IPS DF 19.7 (cell line): Measurements from ENCODE around the gene VGF.
"Not testable (repeated sequence)": the region's sequence is repeated elsewhere in the genome, so short reads cannot be mapped to it uniquely, and the experiment has no call there.

Source experiments
- DNase-seq: peaks from one replicate; pipeline ENCODE4 v3.0.0-alpha.2; 2013; ENCODE audit warnings: low read depth, low spot score

The VGF gene

DNA sequence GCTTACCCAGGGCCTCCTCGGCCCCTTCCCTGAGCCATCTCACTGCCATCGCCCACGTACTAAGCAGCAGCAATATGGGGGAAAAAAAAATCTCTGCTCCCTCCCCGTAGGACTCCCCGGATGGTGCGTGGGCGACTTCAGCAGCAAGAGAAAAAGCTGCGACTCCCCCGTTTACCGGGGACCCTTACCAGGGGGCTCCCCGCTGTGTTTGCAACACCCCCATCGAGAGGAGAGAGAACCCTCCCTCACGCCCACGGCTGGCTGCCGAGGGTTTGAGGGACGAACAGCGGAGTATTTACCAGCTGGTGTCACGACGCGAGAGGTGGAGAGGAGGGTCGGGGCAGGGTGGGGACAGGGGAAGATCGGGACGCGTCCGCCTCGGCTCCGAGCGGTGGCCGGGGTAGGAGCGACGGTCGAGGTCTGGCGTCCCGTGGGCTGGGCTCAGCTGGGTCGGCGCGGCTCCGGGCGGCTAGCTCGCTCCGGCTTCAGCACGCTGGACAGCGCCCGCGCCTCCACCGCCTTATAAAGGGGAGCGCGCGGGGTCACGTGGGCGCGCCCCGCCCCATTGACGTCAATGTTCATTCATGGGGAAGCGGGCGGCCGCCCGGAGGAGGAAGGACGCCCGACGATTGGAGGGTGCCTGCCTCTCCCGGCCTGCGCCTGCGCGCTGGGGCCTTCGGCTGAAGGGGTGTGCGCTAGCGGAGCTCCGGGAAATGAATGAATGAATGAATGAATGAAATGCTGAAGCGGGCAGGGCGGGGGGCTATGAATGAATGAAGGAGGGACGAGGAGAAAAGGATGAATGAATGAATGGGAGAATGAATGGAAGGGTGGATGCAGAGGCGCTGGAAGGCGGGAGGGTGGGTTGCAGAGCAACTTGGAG is at the start of gene VGF:
Gene VGF, minus strand, starts transcription at position 495 of the 883 bp plus-strand sequence. CDS start 726 bp downstream, outside the sequence.
- no peak for DNase-seq

DNA sequence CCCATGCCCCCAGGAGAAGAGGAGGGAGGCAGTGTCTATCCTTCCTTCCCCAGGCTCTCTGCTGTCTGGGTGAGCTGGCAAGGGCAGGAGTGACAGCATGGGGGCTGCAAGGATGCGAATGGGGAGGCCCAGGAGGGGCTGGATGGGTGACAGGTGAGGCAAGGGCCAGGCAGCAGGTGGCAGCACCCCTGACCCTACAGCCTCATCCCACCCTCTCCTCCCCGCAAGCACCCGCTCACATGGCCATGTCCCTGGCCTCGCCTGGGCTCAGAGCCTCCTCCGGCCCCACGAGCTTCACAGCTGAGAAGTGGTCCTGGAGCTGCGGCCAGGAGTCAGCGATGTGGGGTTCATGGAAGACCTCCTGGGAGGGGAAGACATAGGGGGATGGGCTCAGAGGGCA is 46.6 kb upstream of the VGF start:
- no peak for DNase-seq

DNA sequence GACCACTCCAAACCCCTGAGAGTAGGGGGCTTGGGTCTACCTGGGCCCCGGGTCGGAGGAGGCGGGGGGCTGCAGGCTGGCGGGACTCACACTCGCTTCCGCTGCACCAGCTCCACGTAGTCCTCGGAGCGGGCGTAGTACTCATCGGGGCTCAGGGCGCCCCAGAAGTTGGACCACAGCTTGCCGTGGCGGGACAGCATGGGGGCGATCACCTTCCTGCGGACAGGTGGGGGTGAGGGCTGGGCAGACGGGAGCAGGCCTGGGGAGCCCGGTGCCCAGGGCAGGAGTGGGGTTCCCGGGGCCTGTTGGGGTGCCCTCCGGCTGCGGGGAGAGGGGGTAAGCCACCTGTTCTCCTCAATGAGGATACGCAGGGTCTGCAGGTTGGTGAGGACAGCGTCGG is 46.1 kb upstream of the VGF start:
- DNase-seq = no peak

DNA sequence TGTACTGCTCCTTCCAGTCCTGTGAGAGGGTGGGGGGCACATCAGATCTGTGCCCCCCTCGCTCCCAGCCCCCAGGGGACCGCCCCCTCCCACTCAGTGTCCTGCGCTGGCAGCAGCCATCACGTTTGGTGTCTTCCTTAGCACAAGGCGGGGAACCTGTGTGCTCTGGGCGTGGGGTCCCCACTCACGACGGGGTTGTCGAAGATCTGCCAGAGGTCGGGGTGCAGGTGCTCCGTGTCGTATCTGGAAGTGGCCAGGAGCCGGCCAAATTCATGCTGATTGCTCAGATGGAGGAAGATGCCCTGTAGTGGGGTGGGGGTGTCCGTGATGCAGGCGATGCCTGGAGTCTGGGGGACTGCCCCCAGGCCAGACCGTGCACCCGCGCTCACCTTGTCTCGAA is 44.8 kb upstream of the VGF start:
- DNase-seq = no peak

DNA sequence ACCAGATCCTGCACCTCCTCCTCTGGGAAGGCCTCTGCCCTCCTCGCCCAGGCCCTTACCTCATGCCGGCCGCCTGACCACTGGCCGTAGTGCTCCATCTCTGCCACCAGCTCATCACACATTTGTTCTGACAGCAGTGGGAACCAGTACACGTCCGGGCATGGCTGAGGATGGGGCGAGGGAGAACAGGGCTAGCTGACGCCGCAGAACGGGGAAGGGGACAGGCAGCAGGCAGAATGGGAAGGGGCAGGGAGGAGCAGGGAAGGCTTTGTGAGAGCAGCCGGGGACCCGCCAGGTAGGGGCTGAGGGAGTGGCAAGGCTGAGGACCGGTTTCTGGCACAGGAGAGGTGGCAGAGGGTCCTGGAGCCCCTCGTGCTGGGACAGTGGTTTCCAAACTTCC is 43.4 kb upstream of the VGF start:
- no peak for DNase-seq

DNA sequence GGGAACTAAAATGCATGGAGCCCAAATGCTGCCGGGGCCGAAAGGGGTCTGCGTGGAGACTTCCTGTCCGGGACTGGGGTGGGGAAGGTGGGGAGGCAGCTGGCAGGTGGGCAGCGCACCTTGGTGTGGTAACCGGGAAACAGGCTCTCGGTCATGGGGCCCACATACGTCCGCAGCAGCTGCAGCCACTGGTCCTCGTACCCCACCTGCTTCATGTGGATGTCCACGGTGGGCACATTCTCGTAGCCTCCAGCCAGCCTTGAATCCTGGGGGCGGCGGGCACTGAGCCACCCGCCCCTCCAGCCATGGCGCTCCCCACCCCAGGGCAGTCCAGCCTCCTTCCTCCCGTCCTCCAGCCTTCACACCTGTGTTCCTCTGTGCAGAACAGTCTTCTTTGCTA is 42.1 kb upstream of the VGF start:
- no peak for DNase-seq

DNA sequence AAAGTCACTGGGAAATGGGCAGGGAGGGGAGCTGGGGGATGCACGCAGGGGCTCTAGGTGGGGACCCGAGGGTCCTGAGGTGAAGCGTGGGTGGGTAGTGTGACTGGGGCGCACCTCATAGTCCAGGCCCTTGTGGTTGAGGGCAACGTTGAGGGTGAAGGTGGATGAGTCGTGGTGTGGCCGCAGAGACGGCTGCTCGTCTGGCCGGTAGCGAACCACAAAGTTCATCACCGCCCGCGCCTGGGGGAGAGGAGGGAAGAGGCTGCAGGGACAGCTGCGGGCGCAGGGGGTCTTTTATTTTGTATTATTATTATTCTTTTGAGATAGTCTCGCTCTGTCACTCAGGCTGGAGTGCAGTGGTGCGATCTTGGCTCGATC is 41.3 kb upstream of the VGF start:
- DNase-seq = no peak

DNA sequence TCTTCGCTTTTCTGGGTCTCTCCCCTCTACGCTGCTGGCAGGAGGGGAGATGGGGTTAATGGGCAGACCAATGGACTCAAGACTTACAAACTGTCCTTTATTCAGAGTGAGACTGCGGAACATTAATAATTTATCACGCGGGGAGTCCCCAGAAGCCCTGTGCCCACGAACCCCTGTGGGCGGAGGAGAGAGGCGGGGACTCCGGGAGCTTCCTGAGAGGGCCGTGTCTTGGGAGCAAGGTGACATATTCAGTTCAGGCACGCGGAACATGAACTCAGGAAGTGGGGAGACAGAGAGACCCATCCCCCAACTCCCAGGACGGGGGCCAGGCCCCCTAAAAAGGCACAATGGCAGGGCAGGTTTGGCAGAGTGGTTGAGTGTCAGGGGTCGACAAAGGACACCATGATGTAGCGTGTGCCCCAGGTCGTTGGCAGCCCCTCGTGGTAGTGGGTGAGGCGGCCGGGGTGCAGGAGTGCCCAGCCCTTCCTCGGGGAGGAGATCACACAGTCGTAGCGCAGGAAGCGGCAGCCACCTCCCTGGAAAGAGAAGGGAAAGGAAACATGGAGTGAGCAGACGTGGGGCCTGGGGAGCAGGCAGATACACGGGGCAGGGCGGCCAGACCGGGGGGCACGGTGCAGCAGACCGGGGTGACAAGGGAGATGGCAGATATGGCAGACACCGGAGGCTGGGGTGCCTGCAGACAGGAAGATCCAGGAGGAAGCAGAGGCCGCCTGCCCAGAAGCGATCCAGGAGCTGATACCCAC is 40.7 kb upstream of the VGF start:
- no peak for DNase-seq

DNA sequence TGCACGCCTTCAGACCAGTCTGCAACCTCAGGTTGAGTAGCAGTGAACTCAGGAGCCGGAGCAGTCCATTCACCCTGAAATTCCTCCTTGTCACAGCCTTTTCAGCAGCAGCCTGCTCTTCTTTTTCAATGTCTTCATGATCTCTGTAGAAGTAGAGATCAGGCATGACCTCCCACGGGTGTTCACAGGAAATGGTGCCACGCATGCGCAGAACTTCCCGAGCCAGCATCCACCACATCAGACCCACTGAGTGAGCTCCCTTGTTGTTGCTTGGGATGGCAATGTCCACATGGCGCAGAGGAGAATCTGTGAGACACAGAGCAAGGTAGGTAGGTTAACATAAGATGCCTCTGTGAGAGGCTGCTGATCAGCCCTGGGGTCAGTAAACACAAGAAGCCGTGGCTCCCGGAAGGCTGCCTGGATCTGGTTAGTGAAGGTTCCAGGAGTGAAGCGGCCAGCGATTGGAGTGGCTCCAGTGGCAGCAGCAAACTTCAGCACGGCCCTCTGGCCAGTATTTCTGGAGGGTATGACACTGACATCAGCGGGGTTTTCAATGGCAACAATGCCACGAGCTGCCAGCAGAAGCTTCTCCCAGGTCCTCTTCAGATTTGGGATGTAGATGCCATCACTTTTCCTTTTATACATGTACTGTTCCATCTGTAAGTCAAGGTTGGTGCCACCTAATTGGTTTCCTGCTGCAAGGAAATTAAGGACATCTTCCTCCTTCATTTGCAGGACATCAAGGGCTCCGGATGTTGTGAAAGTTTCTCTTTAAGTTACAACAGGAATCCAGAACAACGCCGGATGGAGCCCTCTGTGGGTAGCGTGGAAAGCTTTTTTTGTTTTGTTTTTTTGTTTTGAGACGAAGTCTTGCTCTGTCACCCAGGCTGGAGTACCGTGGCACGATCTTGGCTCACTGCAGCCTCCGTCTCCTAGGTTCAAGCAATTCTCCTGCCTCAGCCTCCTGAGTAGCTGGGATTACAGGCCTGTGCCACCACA is 38.7 kb upstream of the VGF start:
- DNase-seq = not testable (repeated sequence)

DNA sequence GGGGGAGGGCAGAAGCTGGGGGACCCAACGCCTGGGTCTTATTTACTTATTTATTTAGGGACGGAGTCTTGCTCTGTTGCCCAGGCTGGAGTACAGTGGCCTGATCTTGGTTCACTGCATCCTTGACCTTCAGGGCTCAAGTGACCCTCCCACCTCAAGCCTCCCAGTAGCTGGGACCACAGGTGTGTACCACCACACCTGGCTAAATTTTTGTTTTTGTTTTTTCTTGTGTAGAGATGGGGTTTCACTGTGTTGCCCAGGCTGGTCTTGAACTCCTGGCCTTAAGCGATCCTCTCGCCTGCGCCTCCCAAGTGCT is 37.2 kb upstream of the VGF start:
- no peak for DNase-seq

DNA sequence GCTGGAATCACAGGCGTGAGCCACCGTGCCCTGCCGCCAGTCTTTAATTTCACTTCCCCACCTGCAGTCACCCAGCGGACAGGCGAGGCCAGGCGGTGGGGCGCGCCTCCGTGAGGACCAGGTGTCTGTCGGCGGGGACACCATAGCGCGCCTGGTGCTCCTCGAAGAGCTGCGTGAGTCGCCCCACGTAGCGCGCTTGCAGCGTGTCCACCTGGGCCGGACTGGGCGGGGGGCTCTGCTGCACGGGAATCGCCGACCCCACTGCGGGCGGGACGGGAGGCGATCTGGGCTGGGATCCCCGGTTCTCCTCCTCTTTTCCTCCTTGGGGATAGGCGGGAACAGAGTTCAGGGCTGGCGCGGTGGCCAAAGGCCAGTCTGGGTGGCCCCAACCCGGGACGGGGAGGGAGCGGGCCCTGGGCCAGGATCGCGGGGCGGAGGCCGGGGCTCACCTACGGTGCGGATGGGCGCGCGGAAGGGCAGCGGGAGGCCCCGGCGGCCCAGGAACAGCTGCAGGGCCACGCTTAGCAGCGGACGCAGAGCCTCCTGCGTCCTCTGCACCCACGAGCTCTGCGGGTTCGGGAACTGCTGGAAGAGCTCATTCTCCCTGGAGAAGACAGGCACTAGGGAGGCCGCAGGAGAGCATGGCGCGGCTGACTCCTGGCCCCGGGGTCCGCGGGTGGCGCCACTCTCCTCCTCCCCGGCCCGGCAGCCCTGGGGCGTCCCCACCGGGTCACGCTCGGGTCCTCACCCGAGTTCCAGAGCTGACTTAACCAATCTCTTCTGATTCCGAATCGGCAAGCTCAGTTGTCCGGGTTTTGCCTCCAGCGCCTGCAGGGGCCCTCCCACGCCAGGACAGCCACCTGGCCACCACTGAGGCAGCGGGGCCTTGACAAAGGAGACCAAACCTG is 36.6 kb upstream of the VGF start:
- no peak for DNase-seq

DNA sequence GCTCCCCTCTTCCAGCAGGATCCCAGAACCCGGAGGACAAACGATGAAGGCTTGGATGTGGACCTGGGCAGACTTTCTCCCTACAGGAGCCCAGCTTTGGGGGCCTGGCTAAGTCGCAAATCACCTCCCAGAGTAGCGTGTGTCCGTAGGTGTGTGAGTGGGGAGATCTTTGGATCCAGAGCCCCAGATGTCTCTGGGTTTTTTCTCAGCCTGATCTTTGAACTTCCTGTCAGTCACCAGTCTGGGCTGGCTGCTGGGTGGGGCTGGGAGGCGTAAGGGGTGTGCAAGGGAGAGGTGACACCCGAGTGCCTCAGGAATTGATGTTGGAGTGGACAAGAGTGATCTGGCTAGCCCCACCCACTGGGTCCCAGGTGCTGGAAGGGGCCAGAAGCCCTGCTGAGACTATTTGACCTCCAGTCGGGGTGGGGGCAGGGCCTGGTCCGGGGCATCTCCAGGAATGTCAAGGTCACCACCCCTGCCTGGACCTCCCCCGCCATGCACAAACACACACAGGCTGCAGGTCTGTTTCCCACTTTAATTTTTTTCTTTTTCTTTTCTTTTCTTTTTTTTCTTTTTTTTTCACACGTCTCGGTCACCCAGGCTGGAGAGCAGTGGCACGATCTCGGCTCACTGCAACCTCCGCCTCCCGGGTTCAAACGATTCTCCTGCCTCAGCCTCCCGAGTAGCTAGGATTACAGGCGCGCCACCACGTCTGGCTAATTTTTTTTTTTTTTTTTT is 35.7 kb upstream of the VGF start, which contains the start of gene MOGAT3:
Gene MOGAT3, minus strand, starts transcription at position 175 of the 738 bp plus-strand sequence. CDS start 182 bp downstream, outside the sequence.
- DNase-seq = no peak

DNA sequence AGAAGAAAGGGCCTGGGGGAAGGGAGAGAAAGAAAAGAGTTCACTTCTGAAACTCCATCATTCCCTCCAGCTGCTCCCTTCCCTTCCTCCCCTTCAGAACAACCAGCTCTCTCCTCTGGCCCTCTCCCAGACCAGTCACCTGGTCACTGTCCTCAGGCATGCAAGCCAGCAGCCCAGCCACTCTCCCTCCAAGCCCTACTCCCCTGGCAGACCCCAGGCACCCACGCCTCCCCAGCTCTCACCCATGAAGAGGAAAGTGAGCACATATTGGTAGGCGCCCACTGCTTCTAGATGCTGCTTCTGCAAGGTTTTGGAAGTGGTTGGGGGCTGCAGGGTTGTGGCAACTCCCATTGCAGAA is 35.1 kb upstream of the VGF start:
- DNase-seq = no peak

DNA sequence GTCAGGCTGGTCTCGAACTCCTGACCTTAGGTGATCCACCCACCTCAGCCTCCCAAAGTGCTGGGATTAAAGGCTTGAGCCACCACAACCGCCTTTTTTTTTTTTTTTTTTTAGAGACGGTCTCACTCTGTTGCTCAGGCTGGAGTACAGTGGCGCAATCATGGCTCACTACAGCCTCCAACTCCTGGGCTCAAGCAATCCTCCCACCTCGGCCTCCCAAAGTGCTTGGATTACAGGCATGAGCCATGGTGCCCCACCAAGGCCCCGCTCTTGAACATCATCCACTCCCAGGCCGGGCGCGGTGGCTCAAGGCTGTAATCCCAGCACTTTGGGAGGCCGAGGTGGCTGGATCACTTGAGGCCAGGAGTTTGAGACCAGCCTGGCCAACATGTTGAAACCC is 34.2 kb upstream of the VGF start:
- DNase-seq = not testable (repeated sequence)

DNA sequence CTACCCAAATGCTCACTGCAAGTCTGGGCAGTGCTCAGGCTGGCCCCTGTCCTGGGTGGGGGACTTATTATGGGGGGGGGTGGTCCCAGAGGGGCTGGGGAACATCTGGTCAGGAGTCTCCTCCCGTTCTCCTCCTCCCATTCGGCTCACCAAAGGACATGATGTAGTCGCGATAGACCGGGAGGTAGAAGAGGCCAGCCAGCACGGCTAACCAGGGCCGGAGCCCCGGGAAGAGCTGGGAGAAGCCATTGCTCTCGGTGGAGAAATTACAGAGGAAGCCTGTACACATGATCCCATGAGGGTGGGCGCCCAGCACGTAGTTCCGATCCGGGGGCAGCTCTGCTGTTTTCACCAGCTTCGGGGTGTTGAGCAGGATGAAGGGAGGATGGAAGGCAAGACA is 33.1 kb upstream of the VGF start:
- no peak for DNase-seq

DNA sequence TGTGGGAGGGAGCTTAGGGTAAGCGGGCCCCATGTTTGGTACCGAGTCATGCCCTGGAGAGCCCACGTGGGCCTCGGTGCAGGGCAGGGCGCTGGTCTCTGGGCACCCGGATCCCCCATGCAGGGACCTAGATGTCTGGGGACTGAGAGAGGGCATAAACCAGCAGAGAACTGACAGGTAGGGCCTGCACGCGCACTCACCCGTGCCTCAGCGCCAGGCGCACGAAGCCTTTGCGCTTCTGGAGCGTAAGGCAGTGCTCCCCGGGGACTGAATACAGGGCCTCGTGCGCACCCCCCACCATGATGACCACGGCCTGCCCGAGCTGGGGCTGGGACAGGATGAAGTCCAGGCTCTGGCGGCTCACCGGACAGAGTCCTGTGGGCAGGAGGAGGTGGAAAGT is 32.6 kb upstream of the VGF start:
- no peak for DNase-seq

DNA sequence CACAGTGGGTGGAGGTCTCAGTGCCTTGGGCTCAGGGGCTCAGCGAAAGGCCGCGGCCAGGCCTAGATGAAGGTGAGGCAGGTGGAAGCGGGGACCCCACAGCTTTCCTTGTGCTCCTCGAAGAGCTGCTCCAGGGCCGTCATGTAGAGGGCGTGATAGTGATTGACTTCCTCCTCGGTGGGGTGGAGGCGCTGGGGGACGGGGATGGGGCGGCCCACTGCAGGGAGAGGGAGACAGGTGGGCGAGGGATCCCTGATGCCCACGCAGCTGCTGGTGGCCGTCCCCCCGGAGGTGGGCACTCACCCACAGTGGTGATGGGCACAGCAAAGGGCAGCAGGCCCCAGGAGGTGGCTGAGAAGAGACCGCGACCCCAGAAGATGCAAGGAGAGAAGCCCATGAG is 30.5 kb upstream of the VGF start:
- no peak for DNase-seq

DNA sequence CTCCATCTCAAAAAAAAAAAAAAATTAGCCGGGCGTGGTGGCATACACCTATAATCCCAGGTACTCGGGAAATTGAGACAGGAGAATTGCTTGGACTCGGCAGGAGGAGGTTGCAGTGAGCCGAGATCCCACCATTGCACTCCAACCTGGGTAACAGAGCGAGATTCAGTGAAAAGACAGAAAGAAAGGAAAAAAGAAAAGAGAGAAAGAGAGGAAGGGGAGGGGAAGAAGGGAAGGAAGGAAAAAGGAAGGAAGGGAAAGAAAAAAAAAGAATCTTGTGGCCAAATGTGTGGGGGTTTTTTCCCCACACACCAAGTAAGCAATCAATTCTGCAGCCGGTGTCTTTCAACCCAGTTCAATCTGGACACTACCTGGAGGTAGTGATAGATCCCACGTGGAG is 23.7 kb upstream of the VGF start:
- no peak for DNase-seq

DNA sequence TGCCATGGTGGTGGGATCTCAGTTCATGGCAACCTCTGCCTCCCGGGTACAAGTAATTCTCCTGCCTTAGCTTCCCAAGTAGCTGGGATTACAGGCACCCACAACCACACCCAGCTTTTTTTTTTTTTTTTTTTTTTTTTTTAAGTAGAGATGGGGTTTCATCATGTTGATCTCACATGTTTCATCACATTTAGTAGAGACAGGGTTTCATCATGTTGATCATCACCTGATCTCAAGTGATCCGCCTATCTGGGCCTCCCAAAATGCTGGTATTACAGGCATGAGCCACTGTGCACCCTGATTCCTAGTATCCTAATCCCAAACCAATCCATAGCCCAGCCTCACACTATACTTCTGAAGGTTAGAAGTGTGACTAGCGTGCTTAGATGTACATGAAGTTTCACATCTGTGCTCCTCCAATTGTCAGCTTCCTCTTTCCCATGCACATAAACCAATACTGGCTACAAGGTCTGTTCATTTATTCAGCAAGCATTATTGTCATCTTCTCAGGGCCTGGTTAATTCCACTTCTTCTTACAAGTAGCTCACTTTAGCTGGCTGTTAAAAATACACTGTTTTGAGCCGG is 21.6 kb upstream of the VGF start:
- DNase-seq = no peak

DNA sequence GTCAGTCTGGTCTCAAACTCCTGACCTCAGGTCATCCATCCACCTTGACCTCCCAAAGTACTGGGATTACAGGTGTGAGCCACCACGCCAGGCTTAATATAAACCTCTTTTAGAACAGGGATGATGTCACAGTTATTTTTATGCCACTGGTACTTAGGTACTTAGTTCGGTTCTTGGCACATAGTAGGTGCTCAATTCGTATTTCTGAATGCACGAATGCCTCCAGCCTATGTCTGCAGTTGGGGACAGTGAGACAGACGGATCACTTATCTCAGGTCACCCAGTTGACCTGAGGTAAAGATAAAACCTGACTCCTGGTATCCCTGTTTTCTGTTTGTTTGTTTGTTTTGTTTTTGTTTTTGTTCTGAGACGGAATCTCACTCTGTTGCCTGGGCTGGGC is 20.8 kb upstream of the VGF start:
- DNase-seq = no peak
